Ovary (tissue), 3 donors: Measurements from ENCODE around the gene FGF19.

Source experiments
- CTCF ChIP-seq, 3 donors: fragments of 450-650 bp in 2 of 3; fragments of 200-600 bp in 1 of 3; IDR thresholded peaks; one replicate each; pipeline versions ENCODE4 v1.5.1 to v1.8.0; 2016 to 2022; ENCODE audit warnings: antibody characterized with exemption in 3 of 3, mild to moderate bottlenecking in 1 of 3
- EP300 ChIP-seq: sonication (generic); formaldehyde crosslinking; IDR thresholded peaks from one replicate; pipeline ENCODE4 v1.6.1; 2017; ENCODE audit warnings: antibody characterized with exemption
- POLR2A ChIP-seq: fragments of 450-650 bp; IDR thresholded peaks from one replicate; pipeline ENCODE4 v1.6.1; 2017; ENCODE audit warnings: antibody characterized with exemption, mild to moderate bottlenecking, moderate library complexity
- donor health status: DM: no; HTN: no; CAD: no.

GRCh38 chr11:69686452-69686851 is 17.4 kb downstream of the FGF19 start:
- TF ChIP-seq CTCF (IDR thresholded peaks at IDR 0.05) (no peak), POLR2A (no peak), EP300 (no peak)
